ENCODE results near the gene TFEB. TPM values are rescaled to one million over a fixed set of nuclear protein-coding genes. Genes with fewer than 3 reads are reported as not detected.

TFEB gene
- total RNA-seq, 1 donor from 2014 or later = 0.13 TPM

GRCh38 chr6:41682497-41683272 lies 52.7 kb downstream of the TFEB start:
- no peak overlapping the region for H3K9ac ChIP-seq
- no peak overlapping the region for H3K27ac ChIP-seq
- H3K27me3 ChIP-seq = peaks cover 25% of the 10 kb centered on the region
- Mint-ChIP-seq H3K27me3 (ENCODE audit: insufficient read depth, low read depth) (peaks cover 4% of the 10 kb centered on the region), H3K36me3 (no peaks in the 10 kb centered on the region), H3K4me3 (no peak overlapping the region), H3K9me3 (no peaks in the 10 kb centered on the region), H3K4me1 (peaks cover 13% of the 10 kb centered on the region), H3K27ac (no peak overlapping the region)
- H4K20me1 ChIP-seq (ENCODE audit: low read depth) = no peaks in the 10 kb centered on the region
- H3F3A ChIP-seq (ENCODE audit: low read depth) = no peaks in the 10 kb centered on the region
- peak overlapping the region; percentile 19 for H3K4me3 ChIP-seq
- H3K4me1 ChIP-seq = peaks cover 7% of the 10 kb centered on the region
- no peaks in the 10 kb centered on the region for H3K36me3 ChIP-seq
- peak overlapping the region; percentile 55 for H3K4me2 ChIP-seq
- TF ChIP-seq EZH2phosphoT487 (IDR thresholded peaks at IDR 0.05) = no peak
- TF ChIP-seq, protein P1, sequence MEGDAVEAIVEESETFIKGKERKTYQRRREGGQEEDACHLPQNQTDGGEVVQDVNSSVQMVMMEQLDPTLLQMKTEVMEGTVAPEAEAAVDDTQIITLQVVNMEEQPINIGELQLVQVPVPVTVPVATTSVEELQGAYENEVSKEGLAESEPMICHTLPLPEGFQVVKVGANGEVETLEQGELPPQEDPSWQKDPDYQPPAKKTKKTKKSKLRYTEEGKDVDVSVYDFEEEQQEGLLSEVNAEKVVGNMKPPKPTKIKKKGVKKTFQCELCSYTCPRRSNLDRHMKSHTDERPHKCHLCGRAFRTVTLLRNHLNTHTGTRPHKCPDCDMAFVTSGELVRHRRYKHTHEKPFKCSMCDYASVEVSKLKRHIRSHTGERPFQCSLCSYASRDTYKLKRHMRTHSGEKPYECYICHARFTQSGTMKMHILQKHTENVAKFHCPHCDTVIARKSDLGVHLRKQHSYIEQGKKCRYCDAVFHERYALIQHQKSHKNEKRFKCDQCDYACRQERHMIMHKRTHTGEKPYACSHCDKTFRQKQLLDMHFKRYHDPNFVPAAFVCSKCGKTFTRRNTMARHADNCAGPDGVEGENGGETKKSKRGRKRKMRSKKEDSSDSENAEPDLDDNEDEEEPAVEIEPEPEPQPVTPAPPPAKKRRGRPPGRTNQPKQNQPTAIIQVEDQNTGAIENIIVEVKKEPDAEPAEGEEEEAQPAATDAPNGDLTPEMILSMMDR (IDR thresholded peaks at IDR 0.05) = no peak
- TF ChIP-seq EZH2 (IDR thresholded peaks at IDR 0.05) = no peak
- no peaks in the 10 kb centered on the region for H3K9me3 ChIP-seq (ENCODE audit: low read depth)
- no peak for DNase-seq (ENCODE audit: low spot score)
- H3K79me2 ChIP-seq (ENCODE audit: low read depth) = no peaks in the 10 kb centered on the region
- H2AFZ ChIP-seq (replicated peaks) = no peak overlapping the region

- Histone ChIP-seq H3K4me3 (no peak overlapping the region), H2AFZ (replicated peaks) (no peak overlapping the region), H3K9ac (no peak overlapping the region), H4K20me1 (ENCODE audit: low read depth) (no peaks in the 10 kb centered on the region), H3K9me3 (ENCODE audit: low read depth) (no peaks in the 10 kb centered on the region), H3K79me2 (ENCODE audit: low read depth) (no peaks in the 10 kb centered on the region), H3K27ac (no peak overlapping the region), H3K27me3 (peaks cover 25% of the 10 kb centered on the region), H3K4me2 (no peak overlapping the region), H3F3A (ENCODE audit: low read depth) (no peaks in the 10 kb centered on the region), H3K4me1 (peaks cover 7% of the 10 kb centered on the region), H3K36me3 (no peaks in the 10 kb centered on the region)
- Mint-ChIP-seq H3K27me3 (ENCODE audit: insufficient read depth, low read depth) (peaks cover 3% of the 10 kb centered on the region), H3K36me3 (no peaks in the 10 kb centered on the region), H3K27ac (no peak overlapping the region), H3K4me3 (no peak overlapping the region), H3K9me3 (no peaks in the 10 kb centered on the region), H3K4me1 (peaks cover 17% of the 10 kb centered on the region)
- TF ChIP-seq, protein P1 (IDR thresholded peaks at IDR 0.05) = peak; percentile 89
- TF ChIP-seq EZH2 (IDR thresholded peaks at IDR 0.05) = no peak
- DNase-seq (ENCODE audit: low spot score) = peak; percentile 96
Measured at GRCh38 chr6:41682056-41682477, 53.3 kb downstream of the TFEB start.

DNA sequence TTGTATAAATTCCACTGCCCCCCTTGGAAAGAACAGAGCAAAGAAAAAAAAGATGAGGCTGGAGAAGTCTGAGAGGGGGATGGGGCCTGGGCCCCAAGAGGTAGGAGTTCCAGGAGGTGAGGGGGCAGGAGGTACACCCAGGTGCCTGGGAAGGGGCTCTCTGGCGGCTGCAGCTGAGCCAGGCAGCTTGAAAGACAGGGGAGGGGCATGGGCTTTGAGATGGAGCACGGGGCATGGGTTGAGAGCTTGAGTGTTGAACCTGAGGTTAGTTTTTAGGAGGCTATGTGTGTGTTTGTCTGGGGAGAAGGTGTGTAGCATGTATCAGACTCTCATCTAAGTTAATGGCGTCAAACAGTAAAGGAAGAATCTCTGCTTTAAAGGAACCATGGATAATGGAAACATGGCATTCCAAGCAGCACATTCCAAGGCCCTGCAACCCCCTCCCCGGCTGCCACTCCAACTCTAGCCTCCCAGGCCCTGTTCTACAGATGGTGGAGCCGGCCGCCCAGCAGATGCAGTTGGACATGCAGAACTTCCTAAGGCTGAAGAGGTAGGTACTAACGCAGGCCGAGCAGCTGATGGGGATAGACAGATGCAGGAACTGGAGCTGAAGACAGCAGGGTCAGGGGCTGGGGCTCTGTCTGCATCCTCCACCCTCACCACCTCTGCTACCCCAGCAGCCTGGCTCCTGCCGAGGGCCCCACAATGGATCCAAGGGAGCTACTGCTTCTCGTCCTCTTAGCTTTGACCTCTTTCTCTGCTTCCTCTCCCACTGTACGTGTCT lies 55.0 kb downstream of the TFEB start:
- Mint-ChIP-seq H3K4me3 (peak overlapping the region; percentile 54), H3K4me1 (peaks cover 31% of the 10 kb centered on the region), H3K36me3 (no peaks in the 10 kb centered on the region), H3K27me3 (ENCODE audit: insufficient read depth, low read depth) (peaks cover 2% of the 10 kb centered on the region), H3K27ac (no peak overlapping the region), H3K9me3 (no peaks in the 10 kb centered on the region)
- Histone ChIP-seq H3K36me3 (no peaks in the 10 kb centered on the region), H3K79me2 (ENCODE audit: low read depth) (no peaks in the 10 kb centered on the region), H2AFZ (replicated peaks) (no peak overlapping the region), H3K9me3 (ENCODE audit: low read depth) (no peaks in the 10 kb centered on the region), H3K9ac (no peak overlapping the region), H4K20me1 (ENCODE audit: low read depth) (no peaks in the 10 kb centered on the region), H3K4me3 (no peak overlapping the region), H3K4me1 (peaks cover 7% of the 10 kb centered on the region), H3K4me2 (no peak overlapping the region), H3K27ac (no peak overlapping the region), H3F3A (ENCODE audit: low read depth) (peaks cover 8% of the 10 kb centered on the region), H3K27me3 (peaks cover 24% of the 10 kb centered on the region)
- TF ChIP-seq EZH2 (IDR thresholded peaks at IDR 0.05) = no peak
- TF ChIP-seq, protein P1 (IDR thresholded peaks at IDR 0.05) = no peak
- TF ChIP-seq EZH2phosphoT487 (IDR thresholded peaks at IDR 0.05) = no peak
- DNase-seq (ENCODE audit: low spot score) = peak; percentile 33
